GM12878 (cell line): ENCODE measurements around the gene NALF2.

Source experiments
- ETV6 ChIP-seq, 2 experiments: fragments of 450-650 bp in 1 of 2; IDR thresholded peaks in 1 of 2; conservative IDR thresholded peaks in 1 of 2; 2 replicates each; pipeline ENCODE4 v1.6.1; 2014; ENCODE audit warnings: antibody characterized with exemption in 1 of 2, borderline replicate concordance in 1 of 2, low read depth in 1 of 2, mild to moderate bottlenecking in 1 of 2, moderate library complexity in 1 of 2
- FOS ChIP-seq: IDR thresholded peaks from 3 replicates; pipeline ENCODE4 v1.6.1; 2011; ENCODE audit warnings: borderline replicate concordance; ENCODE audit not compliant: insufficient read length; ENCODE audit errors: extremely low read depth
- POLR2A ChIP-seq: IDR thresholded peaks from 2 replicates; pipeline ENCODE4 v1.6.1; 2011; ENCODE audit warnings: low read depth, mild to moderate bottlenecking, low read length
- POLR2AphosphoS5 ChIP-seq: IDR thresholded peaks from 2 replicates; pipeline ENCODE4 v1.6.1; 2011; ENCODE audit warnings: mild to moderate bottlenecking, low read length, inconsistent platforms
- RAD21 ChIP-seq: IDR thresholded peaks from 2 replicates; pipeline ENCODE4 v1.6.1; 2011; ENCODE audit warnings: mild to moderate bottlenecking, low read depth, low read length, moderate library complexity; ENCODE audit not compliant: insufficient read depth

DNA sequence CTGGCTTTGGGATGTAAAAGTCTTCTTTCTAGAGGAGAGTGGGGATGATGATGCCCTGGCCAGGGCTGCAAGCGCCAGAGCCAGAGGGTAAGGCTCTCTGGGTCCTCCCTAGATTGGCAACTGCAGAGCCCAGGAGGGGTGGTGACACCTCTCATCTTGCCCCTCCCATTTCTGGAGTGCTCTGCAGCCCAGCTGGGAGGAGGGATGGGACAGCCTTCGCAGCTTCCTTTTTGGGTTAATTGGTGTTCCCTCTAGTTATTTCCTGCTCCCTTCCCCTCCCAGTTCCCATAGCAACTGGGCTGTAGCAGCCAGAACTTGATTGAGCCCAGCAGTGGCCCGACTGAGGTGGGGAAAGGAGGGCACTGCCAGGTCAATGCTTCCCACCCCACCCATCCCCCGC lies 19.2 kb downstream of the NALF2 start:
- TF ChIP-seq RAD21, result no peak
- no peak for TF ChIP-seq POLR2A
- no peak for TF ChIP-seq POLR2AphosphoS5
- no peak for TF ChIP-seq ETV6 (conservative IDR thresholded peaks at IDR 0.05 in 1 of 2, IDR thresholded peaks at IDR 0.05 in 1 of 2; ENCODE audit: borderline replicate concordance in 1 of 2, low read depth in 1 of 2)
- no peak for TF ChIP-seq FOS
